Measurements from ENCODE around the gene PPFIBP1.

The PPFIBP1 gene

GRCh38 chr12:27674989-27675388 is 151.0 kb downstream of the PPFIBP1 start:
- DNase-seq, result no peak

GRCh38 chr12:27680619-27681018 is 156.6 kb downstream of the PPFIBP1 start:
- DNase-seq, result no peak

- DNase-seq, result no peak
Observed at GRCh38 chr12:27682534-27682933, 158.5 kb downstream of the PPFIBP1 start.

- no peak for DNase-seq
Observed at GRCh38 chr12:27685274-27685673, 161.3 kb downstream of the PPFIBP1 start.

GRCh38 chr12:27686147-27686546 is 162.1 kb downstream of the PPFIBP1 start:
- no peak for DNase-seq

GRCh38 chr12:27688671-27689070 is 164.7 kb downstream of the PPFIBP1 start:
- DNase-seq, result no peak

- no peak for DNase-seq
Observed at GRCh38 chr12:27689558-27690180, 165.7 kb downstream of the PPFIBP1 start.

GRCh38 chr12:27693403-27693802 is 169.4 kb downstream of the PPFIBP1 start:
- no peak for DNase-seq

GRCh38 chr12:27695556-27696292 is 171.7 kb downstream of the PPFIBP1 start:
- DNase-seq, result no peak

GRCh38 chr12:27696293-27696652 is 172.3 kb downstream of the PPFIBP1 start, which contains the start of gene REP15:
Gene REP15 (plus strand): TSS chr12:27696447. CDS start chr12:27696563, 116 bp downstream.
- DNase-seq, result no peak

GRCh38 chr12:27696864-27697564 is 173.0 kb downstream of the PPFIBP1 start:
- DNase-seq, result no peak

- DNase-seq, result no peak
Observed at GRCh38 chr12:27703720-27704452, 179.9 kb downstream of the PPFIBP1 start.

GRCh38 chr12:27705263-27705662 is 181.3 kb downstream of the PPFIBP1 start:
- no peak for DNase-seq

- no peak for DNase-seq
Observed at GRCh38 chr12:27707216-27707615, 183.2 kb downstream of the PPFIBP1 start.

GRCh38 chr12:27709212-27709931 is 185.4 kb downstream of the PPFIBP1 start:
- no peak for DNase-seq

GRCh38 chr12:27709932-27710591 is 186.1 kb downstream of the PPFIBP1 start:
- no peak for DNase-seq

- no peak for DNase-seq
Observed at GRCh38 chr12:27710592-27711316, 186.7 kb downstream of the PPFIBP1 start, which contains the start of gene MRPS35. Gene MRPS35 (plus strand): TSS chr12:27710832. CDS start chr12:27710844, 12 bp downstream.

GRCh38 chr12:27711317-27711682 is 187.3 kb downstream of the PPFIBP1 start:
- no peak for DNase-seq

- no peak for DNase-seq
Observed at GRCh38 chr12:27711967-27712366, 188.0 kb downstream of the PPFIBP1 start.

- no peak for DNase-seq
Observed at GRCh38 chr12:27723212-27723611, 199.2 kb downstream of the PPFIBP1 start.

GRCh38 chr12:27730097-27730588 is 206.1 kb downstream of the PPFIBP1 start:
- no peak for DNase-seq

All from NCI-H187 treated with DMSO at 0.1 percent for 48 hours (cell line).